Adipocyte (in vitro differentiated cells): ENCODE data around the gene C2CD3.

Experiments used
- DNase-seq: peaks from one replicate; pipeline ENCODE4 v3.0.0-alpha.2; 2015; ENCODE audit warnings: low read depth
- H3K27me3 ChIP-seq: replicated peaks from 2 replicates; pipeline ENCODE4 v1.7.0; 2013; ENCODE audit warnings: mild to moderate bottlenecking, low read length, moderate library complexity; ENCODE audit not compliant: control insufficient read depth, insufficient read depth
- H3K36me3 ChIP-seq: 2 replicates; pipeline ENCODE4 v1.7.0; 2013; ENCODE audit warnings: low read length, mild to moderate bottlenecking, moderate library complexity; ENCODE audit not compliant: control insufficient read depth, insufficient read depth, severe bottlenecking
- H3K4me1 ChIP-seq: 2 replicates; pipeline ENCODE4 v1.7.0; 2013; ENCODE audit warnings: mild to moderate bottlenecking, low read length, moderate library complexity; ENCODE audit not compliant: control insufficient read depth, insufficient read depth
- H3K4me3 ChIP-seq: 2 replicates; pipeline ENCODE4 v1.7.0; 2013; ENCODE audit warnings: mild to moderate bottlenecking, low read length, moderate library complexity
- H3K9ac ChIP-seq: 2 replicates; pipeline ENCODE4 v1.7.0; 2013; ENCODE audit warnings: mild to moderate bottlenecking, low read length, moderate library complexity
- H3K9me3 ChIP-seq: 2 replicates; pipeline ENCODE4 v1.7.0; 2013; ENCODE audit warnings: mild to moderate bottlenecking, low read length, moderate library complexity; ENCODE audit not compliant: control insufficient read depth

Gene C2CD3

GRCh38 chr11:74057249-74058151 lies 113.3 kb downstream of the C2CD3 start:
- Histone ChIP-seq H3K36me3 (peaks cover 3% of the 10 kb centered on the region), H3K9me3 (peaks cover 2% of the 10 kb centered on the region), H3K4me3 (no peak overlapping the region), H3K4me1 (peaks cover 6% of the 10 kb centered on the region), H3K27me3 (no peaks in the 10 kb centered on the region), H3K9ac (no peak overlapping the region)
- DNase-seq: peak; percentile 20

- peak; percentile 58 for DNase-seq
- H3K36me3 ChIP-seq: peaks cover 3% of the 10 kb centered on the region
- no peaks in the 10 kb centered on the region for H3K9me3 ChIP-seq
- H3K9ac ChIP-seq: no peak overlapping the region
- no peak overlapping the region for H3K4me3 ChIP-seq
- peaks cover 6% of the 10 kb centered on the region for H3K4me1 ChIP-seq
- no peaks in the 10 kb centered on the region for H3K27me3 ChIP-seq
Observed at GRCh38 chr11:74055938-74056337, 114.9 kb downstream of the C2CD3 start.

GRCh38 chr11:74050465-74050864 lies 120.3 kb downstream of the C2CD3 start:
- Histone ChIP-seq H3K4me3 (no peak overlapping the region), H3K27me3 (no peaks in the 10 kb centered on the region), H3K4me1 (no peaks in the 10 kb centered on the region), H3K36me3 (peaks cover 16% of the 10 kb centered on the region), H3K9me3 (no peaks in the 10 kb centered on the region), H3K9ac (no peak overlapping the region)
- DNase-seq: no peak

DNA sequence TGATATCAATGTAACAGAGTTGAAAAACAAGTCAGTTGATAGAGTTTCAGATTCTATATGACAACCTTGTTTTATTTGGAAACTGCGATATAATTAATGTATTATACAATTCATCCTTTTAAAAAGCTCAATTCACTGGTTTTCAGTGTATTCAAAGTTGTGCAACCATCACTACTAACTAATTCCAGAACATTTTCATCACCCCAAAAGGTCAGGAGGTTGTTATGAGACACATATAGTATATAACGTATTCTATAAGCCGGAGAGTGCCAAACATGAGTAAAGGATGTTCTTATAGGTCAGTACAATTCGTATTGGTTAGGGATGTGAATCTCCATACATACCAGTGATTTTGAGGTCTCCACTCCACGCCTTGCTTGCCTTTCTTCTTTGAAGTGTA lies 121.8 kb downstream of the C2CD3 start:
- Histone ChIP-seq H3K4me3 (no peak overlapping the region), H3K4me1 (no peaks in the 10 kb centered on the region), H3K36me3 (peaks cover 16% of the 10 kb centered on the region), H3K9me3 (no peaks in the 10 kb centered on the region), H3K27me3 (no peaks in the 10 kb centered on the region), H3K9ac (no peak overlapping the region)
- DNase-seq: no peak

DNA sequence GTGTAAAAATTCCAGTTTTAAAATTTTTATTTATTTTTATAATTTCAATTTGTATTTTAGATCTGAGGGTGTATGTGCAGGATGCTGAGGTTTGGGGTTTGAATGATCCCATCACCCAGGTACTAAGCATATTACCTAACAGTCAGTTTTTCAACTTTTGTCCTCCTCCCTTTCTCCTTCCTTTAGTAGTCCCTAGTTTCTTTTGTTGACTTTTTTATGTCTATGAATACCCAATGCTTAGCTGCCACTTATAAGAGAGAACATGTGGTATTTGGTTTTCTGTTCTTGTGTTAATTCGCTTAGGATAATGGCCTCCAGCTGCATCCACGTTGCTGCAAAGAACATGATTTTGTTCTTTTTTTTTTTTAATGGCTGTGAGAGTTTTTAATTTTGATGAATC lies 126.3 kb downstream of the C2CD3 start:
- Histone ChIP-seq H3K27me3 (no peaks in the 10 kb centered on the region), H3K9me3 (no peaks in the 10 kb centered on the region), H3K9ac (no peak overlapping the region), H3K4me1 (no peaks in the 10 kb centered on the region), H3K4me3 (no peak overlapping the region), H3K36me3 (peaks cover 26% of the 10 kb centered on the region)
- DNase-seq: no peak

DNA sequence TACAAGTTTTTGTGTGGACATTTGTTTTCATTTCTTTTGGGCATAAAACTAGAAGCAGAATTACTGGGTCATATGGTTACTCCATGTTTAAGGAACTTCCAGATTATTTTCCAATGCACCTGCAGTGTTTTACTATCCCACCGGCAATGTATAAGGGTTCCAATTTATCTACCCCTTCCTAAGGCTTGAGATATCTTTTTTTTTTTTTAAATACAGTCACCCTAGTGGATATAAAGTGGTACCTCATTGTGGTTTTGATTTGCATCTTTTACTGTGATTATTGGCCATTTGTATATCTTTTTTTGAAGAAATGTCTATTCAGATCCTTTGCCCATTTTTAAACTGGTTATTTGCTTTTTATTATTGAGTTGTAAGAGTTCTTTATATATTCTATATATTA lies 127.4 kb downstream of the C2CD3 start:
- Histone ChIP-seq H3K4me1 (no peaks in the 10 kb centered on the region), H3K27me3 (no peaks in the 10 kb centered on the region), H3K4me3 (no peak overlapping the region), H3K9me3 (no peaks in the 10 kb centered on the region), H3K9ac (no peak overlapping the region), H3K36me3 (peaks cover 37% of the 10 kb centered on the region)
- no peak for DNase-seq

DNA sequence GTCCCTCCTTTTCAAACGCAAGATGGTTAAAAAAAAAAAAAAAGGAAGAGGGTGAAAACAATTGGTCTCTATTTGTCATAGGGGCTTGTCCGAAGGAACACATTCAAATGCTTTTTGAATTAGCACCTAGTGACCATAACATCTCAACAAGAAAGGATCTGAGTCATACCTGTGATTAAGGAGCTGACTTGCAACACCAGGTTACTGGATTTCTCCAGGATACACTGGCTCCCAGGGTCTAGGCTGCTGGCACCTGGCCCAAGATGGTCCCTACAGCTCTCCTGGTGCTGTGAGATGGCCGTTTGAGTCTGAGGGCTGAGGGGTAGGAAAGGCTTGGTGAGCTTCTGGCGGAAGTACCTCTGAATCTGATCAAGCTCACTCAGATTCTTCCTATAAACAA lies 133.5 kb downstream of the C2CD3 start:
- Histone ChIP-seq H3K9ac (no peak overlapping the region), H3K9me3 (no peaks in the 10 kb centered on the region), H3K4me1 (peaks cover under 1% of the 10 kb centered on the region), H3K4me3 (no peak overlapping the region), H3K27me3 (no peaks in the 10 kb centered on the region), H3K36me3 (peaks cover 66% of the 10 kb centered on the region)
- no peak for DNase-seq

DNA sequence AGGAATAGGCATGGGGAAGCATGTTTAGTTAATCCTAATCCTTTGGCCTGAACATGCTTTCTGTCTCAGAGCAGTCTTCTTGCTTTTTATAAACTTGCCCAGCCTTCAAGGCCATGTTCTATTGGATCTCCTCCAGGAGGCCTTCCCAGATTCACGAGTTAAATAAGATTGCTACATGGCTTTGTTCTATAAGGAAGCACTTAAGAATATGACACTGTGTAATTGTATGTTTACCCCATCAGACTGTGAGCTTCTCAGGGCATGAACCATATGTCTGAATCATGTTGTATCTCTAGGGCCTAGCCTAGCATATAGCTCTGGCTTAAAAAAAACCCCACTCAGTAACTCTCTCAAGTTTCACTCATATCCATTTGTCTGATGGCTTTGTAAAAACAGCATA lies 135.5 kb downstream of the C2CD3 start:
- H3K4me3 ChIP-seq: no peak overlapping the region
- no peaks in the 10 kb centered on the region for H3K27me3 ChIP-seq
- no peaks in the 10 kb centered on the region for H3K9me3 ChIP-seq
- H3K4me1 ChIP-seq: peaks cover 20% of the 10 kb centered on the region
- DNase-seq: peak; percentile 34
- no peak overlapping the region for H3K9ac ChIP-seq
- H3K36me3 ChIP-seq: peaks cover 53% of the 10 kb centered on the region

DNA sequence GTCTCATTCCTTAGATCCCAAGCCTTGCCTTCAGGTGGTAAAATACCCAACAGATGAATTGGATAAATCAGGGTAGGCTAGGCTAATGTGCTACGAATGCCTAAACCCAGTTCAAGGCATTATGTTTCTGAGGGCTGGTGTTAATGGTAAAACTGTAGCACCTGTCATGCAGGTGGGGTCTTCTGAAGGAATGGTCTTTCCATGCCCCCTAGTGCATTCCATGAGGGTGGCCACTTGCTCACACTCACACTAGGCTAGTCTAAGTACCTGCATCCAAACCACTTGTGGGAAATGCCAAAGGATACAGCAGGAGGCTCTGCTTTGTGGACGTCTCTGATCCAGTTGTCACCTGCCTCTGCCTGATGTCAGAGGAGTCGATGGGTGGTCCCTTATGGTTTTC lies 137.8 kb downstream of the C2CD3 start:
- H3K9me3 ChIP-seq: no peaks in the 10 kb centered on the region
- H3K27me3 ChIP-seq: no peaks in the 10 kb centered on the region
- H3K4me3 ChIP-seq: no peak overlapping the region
- peaks cover 42% of the 10 kb centered on the region for H3K36me3 ChIP-seq
- peaks cover 20% of the 10 kb centered on the region for H3K4me1 ChIP-seq
- no peak for DNase-seq
- no peak overlapping the region for H3K9ac ChIP-seq

- Histone ChIP-seq H3K4me3 (no peak overlapping the region), H3K9me3 (no peaks in the 10 kb centered on the region), H3K27me3 (no peaks in the 10 kb centered on the region), H3K4me1 (peaks cover 31% of the 10 kb centered on the region), H3K9ac (peak overlapping the region; percentile 61), H3K36me3 (peaks cover 28% of the 10 kb centered on the region)
- no peak for DNase-seq
Observed at GRCh38 chr11:74030723-74031676, 139.8 kb downstream of the C2CD3 start.

DNA sequence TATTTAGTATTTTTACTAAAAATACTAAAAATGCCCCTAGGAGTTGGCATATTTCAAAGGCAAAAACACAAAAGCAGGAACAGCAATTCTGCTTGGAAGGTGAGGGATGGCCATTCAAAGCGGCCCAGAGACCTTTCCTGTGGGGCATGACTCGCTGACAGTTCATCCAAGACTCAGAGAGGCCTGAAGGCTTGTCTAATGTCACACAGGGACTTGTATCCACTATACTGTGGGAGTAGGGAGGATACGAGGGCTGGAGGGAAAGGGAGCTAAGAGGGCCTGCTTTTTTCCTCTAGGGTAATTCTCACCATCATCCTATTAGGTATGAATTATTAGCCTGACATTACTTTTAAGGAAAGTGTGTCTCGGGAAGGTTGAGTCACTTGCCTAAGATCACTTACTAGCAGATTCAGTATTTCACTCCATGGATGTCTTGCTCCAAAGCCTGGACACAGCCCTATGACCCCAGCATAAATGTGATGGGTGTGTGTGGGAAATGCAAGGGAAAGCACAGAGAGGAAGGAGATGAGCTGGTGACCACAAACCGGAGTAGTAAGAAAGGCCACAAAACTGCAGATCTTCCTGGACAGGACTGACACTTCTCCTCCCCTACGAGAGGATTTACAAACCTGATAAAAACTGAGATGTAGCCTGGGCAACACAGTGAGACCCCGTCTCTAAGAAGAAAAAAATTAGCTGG lies 145.2 kb downstream of the C2CD3 start:
- no peak overlapping the region for H3K4me3 ChIP-seq
- peak overlapping the region; percentile 35 for H3K9ac ChIP-seq
- no peak for DNase-seq
- H3K36me3 ChIP-seq: no peaks in the 10 kb centered on the region
- no peaks in the 10 kb centered on the region for H3K27me3 ChIP-seq
- H3K4me1 ChIP-seq: peaks cover 35% of the 10 kb centered on the region
- H3K9me3 ChIP-seq: no peaks in the 10 kb centered on the region
